ENCODE data around the gene FBXL7. TPM values are rescaled to one million over a fixed set of nuclear protein-coding genes. Genes with fewer than 3 reads are reported as not detected.

FBXL7 gene
- total RNA-seq, 4 donors from 2014 or later: 6.5 to 37.0 (median 19.7) TPM

GRCh38 chr5:15926586-15926985 is 426.6 kb downstream of the FBXL7 start:
- no peaks in the 10 kb centered on the region for H3K36me3 ChIP-seq
- no peaks in the 10 kb centered on the region for H3K4me1 ChIP-seq
- no peak for TF ChIP-seq CTCF (IDR thresholded peaks at IDR 0.05)
- no peak for TF ChIP-seq POLR2A (IDR thresholded peaks at IDR 0.05)
- no peak overlapping the region for H3K27ac ChIP-seq
- intact Hi-C loops (cut with DNase I; ENCODE audit: low total_unique reads): no loop called here
- no peaks in the 10 kb centered on the region for H3K9me3 ChIP-seq
- no peak for DNase-seq
- H3K27me3 ChIP-seq: no peaks in the 10 kb centered on the region
- no peak overlapping the region for H3K4me3 ChIP-seq

GRCh38 chr5:15927710-15928380 is 427.9 kb downstream of the FBXL7 start:
- H3K4me1 ChIP-seq: no peaks in the 10 kb centered on the region

GRCh38 chr5:15929611-15930263 is 429.8 kb downstream of the FBXL7 start:
- intact Hi-C loops (cut with DNase I; ENCODE audit: low total_unique reads): no loop called here
- Histone ChIP-seq H3K36me3 (no peaks in the 10 kb centered on the region), H3K27ac (no peak overlapping the region), H3K4me1 (no peaks in the 10 kb centered on the region), H3K9me3 (no peaks in the 10 kb centered on the region), H3K27me3 (no peaks in the 10 kb centered on the region), H3K4me3 (no peak overlapping the region)
- TF ChIP-seq CTCF (IDR thresholded peaks at IDR 0.05) (no peak), POLR2A (IDR thresholded peaks at IDR 0.05) (no peak)
- DNase-seq: no peak

More at GRCh38 chr5:15927710-15928380, 427.9 kb downstream of the FBXL7 start:
- H3K36me3 ChIP-seq: no peaks in the 10 kb centered on the region
- H3K27ac ChIP-seq: no peak overlapping the region
- no peaks in the 10 kb centered on the region for H3K27me3 ChIP-seq
- H3K9me3 ChIP-seq: no peaks in the 10 kb centered on the region
- intact Hi-C loops (cut with DNase I; ENCODE audit: low total_unique reads): no loop called here
- DNase-seq: no peak
- no peak for TF ChIP-seq CTCF (IDR thresholded peaks at IDR 0.05)
- TF ChIP-seq POLR2A (IDR thresholded peaks at IDR 0.05): no peak
- H3K4me3 ChIP-seq: no peak overlapping the region

GRCh38 chr5:15932066-15932465 is 432.1 kb downstream of the FBXL7 start:
- TF ChIP-seq POLR2A (IDR thresholded peaks at IDR 0.05) (no peak), CTCF (IDR thresholded peaks at IDR 0.05) (no peak)
- H3K4me3 ChIP-seq: no peak overlapping the region
- H3K36me3 ChIP-seq: no peaks in the 10 kb centered on the region
- H3K27ac ChIP-seq: no peak overlapping the region
- intact Hi-C loops (cut with DNase I; ENCODE audit: low total_unique reads): no loop called here
- DNase-seq: no peak
- H3K27me3 ChIP-seq: no peaks in the 10 kb centered on the region
- H3K9me3 ChIP-seq: no peaks in the 10 kb centered on the region
- no peaks in the 10 kb centered on the region for H3K4me1 ChIP-seq
